Neuron (in vitro differentiated cells): Measurements from ENCODE around the gene NPHP1.
"Not testable (repeated sequence)": the region's sequence is repeated elsewhere in the genome, so short reads cannot be mapped to it uniquely, and the experiment has no call there.

Experiments
- H2AFZ ChIP-seq: one replicate; pipeline ENCODE4 v1.6.1; 2013; ENCODE audit warnings: low read depth, mild to moderate bottlenecking, inconsistent platforms, low read length, moderate library complexity
- H3K27me3 ChIP-seq: one replicate; pipeline ENCODE4 v1.6.1; 2013; ENCODE audit warnings: low read length; ENCODE audit not compliant: insufficient read depth
- H3K36me3 ChIP-seq: one replicate; pipeline ENCODE4 v1.6.1; 2013; ENCODE audit warnings: low read length; ENCODE audit not compliant: insufficient read depth
- H3K4me1 ChIP-seq: one replicate; pipeline ENCODE4 v1.6.1; 2013; ENCODE audit warnings: low read length; ENCODE audit not compliant: insufficient read depth
- H3K4me3 ChIP-seq: 2 replicates; pipeline ENCODE4 v1.5.1; 2013; ENCODE audit warnings: mild to moderate bottlenecking, low read length, moderate library complexity
- H3K9me3 ChIP-seq: one replicate; pipeline ENCODE4 v1.6.1; 2013; ENCODE audit warnings: low read length

The NPHP1 gene

DNA sequence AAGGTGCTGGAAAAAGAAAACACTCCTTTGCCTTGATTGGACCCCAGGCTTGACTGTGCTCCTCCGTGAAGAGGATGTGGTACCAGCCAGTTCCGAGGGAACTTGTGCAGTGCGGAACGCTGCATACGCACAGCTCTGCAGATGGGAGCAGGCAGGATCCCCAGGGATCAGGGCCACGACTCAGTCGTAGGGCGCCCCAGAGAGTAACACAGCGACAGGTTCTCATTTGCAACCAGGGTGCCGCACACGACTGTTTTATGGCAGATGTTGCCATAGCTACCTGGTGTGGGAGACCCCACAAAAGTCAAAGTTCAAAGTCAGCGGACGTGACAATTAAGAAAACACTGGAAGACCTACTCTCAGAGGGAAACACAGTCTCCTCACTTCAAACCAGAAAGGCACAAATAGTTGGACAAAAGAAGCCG, 90.0 kb downstream of the NPHP1 start:
- Histone ChIP-seq H3K9me3 (peaks cover 2% of the 10 kb centered on the region), H3K27me3 (peaks cover 40% of the 10 kb centered on the region), H3K36me3 (no peaks in the 10 kb centered on the region), H3K4me1 (peaks cover 11% of the 10 kb centered on the region), H3K4me3 (no peak overlapping the region), H2AFZ (peak overlapping the region; percentile 32)

DNA sequence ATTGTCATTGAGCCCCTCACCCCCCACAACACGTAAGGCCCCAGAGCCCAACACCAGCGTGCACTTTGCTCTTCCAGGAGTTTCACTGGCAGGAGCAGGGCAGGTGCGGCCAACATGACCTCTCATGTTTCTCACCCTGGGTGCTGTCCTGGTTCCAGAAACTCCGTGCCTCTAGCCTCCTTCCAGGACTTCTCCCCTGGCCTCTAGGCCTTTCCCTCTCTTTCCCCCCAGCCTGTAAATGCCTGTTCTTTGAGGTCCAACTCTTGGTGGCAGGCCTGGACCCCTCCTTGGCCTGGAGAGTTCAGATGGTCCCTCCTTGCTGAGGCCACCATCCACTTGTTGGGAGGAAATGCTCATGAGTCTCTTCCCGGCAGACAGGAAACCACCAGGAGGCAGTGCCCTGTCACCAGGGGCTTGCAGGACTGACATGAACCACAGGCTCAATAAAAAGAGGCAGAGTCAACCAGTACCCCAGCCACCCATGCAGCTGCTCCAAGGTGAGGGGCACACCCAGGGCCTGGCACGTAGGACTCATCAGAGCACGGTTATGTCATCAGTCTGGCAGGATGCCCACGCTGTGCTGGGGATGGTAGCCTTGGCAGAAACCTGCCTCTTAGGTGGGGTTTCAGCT, 90.7 kb downstream of the NPHP1 start:
- Histone ChIP-seq H3K36me3 (no peaks in the 10 kb centered on the region), H3K4me1 (peaks cover 11% of the 10 kb centered on the region), H3K27me3 (peaks cover 38% of the 10 kb centered on the region), H2AFZ (no peak overlapping the region), H3K4me3 (no peak overlapping the region), H3K9me3 (peaks cover 2% of the 10 kb centered on the region)

DNA sequence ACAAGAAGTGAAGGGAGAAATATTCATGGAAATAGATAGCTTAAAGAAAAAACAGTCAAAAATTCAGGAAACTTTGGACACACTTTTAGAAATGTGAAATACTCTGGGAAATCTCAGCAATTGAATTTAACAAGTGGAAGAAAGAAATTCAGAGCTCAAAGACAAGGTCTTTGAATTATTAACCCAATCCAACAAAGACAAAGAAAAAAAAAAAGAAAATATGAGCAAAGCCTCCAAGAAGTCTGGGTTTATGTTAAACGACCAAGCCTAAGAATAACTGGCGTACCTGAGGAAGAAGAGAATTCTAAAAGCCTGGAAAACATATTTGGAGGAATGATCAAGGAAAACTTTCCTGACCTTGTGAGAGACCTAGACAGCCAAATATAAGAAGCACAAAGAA, 96.5 kb downstream of the NPHP1 start:
- H3K27me3 ChIP-seq, H3K9me3 ChIP-seq, H3K4me3 ChIP-seq, H3K4me1 ChIP-seq, H2AFZ ChIP-seq, H3K36me3 ChIP-seq: not testable (repeated sequence)

DNA sequence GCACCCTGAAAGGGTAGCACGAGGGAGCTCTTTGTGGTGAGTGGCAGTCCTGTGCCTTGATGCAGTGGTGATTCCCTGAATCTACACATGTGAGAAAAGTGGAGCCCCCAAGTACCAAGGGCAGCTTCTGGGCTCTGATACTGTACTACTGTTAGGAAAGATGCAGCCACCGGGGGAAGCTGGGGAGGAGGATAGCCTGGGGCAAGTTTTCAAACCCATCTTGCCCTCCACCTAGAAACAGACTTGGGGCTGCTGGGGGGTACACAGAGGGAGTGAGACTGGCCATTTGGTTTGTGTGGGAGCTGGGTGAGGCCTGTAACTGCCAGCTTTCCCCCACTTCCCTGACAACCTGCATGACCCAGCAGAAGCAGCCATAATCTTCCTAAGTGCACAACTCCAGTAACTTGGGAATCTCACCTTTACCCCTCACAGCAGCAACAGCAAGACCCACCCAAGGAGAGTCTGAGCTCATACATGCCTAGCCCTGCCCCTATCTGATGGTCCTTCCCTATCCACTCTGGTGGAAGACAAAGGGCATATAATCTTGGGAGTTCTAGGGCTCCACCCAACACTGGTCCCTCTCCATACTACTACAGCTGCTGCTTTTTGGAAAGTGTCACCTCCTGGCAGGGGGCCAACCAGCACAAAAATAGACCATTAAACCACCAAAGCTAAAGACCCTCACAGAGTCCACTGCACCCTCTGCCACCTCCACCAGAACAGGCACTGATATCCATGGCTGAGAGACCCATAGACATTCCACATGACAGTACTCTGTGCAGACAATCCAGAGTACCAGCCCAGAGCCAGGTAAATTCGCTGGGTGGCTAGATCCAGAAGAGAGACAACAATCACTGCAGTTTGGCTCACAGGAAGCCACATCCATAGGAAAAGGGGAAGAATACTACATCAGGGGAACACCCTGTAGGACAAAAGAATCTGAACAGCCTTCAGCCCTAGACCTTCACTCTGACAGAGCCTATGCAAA, 97.4 kb downstream of the NPHP1 start:
- Histone ChIP-seq H3K36me3 (no peaks in the 10 kb centered on the region), H3K9me3 (no peaks in the 10 kb centered on the region), H3K4me3 (no peak overlapping the region)

DNA sequence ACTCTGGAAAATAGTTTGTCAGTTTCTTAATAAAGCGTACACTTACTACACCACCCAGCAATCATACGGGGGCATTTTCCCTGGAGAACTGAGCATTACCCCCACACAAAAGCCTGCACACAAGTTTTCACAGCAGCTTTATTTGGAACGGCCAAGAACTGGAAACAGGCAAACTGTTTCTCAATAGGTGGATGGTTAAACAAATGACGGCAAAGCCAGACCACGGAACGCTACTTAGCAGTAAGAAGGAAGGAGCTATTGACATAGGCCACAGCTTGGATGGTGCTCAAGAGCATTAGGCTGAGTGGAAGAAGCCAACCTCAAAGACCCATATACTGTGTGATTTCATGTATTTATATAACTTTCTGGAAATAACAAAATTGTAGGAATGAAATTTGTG, 98.2 kb downstream of the NPHP1 start:
- Histone ChIP-seq H3K36me3 (no peaks in the 10 kb centered on the region), H3K4me3 (no peak overlapping the region), H3K4me1 (no peaks in the 10 kb centered on the region), H3K9me3 (no peaks in the 10 kb centered on the region), H2AFZ (no peak overlapping the region), H3K27me3 (no peaks in the 10 kb centered on the region)

More for the DNA sequence above, 97.4 kb downstream of the NPHP1 start:
- Histone ChIP-seq H3K27me3 (no peaks in the 10 kb centered on the region), H3K4me1 (no peaks in the 10 kb centered on the region), H2AFZ (no peak overlapping the region)

DNA sequence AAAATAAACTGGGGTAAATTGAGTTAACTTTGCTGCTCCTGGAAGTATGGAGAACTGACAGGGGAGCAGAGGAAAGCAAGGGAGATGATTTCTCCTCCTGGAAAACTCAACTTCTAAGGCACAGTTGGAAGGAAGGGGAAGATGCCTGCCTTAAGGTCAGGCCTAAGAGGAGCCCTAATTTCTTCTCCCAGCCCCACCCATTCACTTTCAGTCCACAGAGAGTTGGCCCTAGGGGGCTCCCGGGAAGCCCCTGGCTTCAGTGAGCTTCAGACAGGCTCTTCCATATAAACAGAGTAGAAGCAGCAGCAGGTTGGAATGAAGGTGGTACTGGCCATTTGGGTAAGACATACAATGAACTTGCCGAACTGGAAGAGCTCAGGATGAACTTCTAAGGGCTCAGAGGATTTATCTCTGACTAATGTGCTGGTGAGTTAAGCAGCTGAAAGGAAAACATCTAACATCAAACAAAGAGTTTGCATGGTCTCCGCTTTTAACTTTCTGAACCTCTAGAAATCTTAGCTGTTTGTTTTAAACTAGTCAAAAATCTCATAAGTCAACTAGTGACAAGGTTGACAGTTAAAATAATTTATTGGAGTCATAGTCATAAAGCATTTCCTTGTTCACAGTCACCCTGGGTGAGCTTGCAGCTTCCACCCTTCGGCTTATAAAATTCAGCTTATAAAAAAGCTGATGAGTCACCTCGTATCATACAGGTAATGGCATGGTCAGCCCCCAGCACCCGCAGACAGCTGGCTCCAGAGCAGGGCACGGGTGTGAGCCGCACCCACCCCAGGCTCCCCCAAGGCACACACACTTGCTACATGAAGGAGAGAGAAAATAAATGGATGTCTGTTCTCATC, 99.0 kb downstream of the NPHP1 start:
- Histone ChIP-seq H3K9me3 (no peaks in the 10 kb centered on the region), H3K27me3 (no peaks in the 10 kb centered on the region), H2AFZ (no peak overlapping the region), H3K36me3 (no peaks in the 10 kb centered on the region), H3K4me3 (no peak overlapping the region), H3K4me1 (no peaks in the 10 kb centered on the region)

DNA sequence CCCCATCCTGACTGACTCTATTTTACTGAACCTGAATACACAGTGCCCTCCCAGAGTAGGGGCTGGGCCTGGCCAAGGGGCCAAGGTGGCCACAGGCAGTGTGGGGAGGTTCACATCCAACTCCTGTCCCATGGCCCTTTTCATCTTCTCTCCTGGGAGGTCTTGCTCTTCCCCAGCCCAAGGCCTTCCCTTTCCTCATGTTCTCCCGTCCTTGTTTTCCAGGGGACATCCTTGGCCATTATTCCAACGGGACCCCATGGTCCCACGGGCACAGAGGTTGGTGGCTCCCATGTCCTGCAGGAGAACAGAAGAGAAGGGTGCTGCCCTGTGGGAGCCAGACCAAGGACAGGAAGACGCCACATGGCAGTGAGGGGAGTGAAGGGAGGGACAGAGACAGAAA, 99.6 kb downstream of the NPHP1 start:
- no peak overlapping the region for H3K4me3 ChIP-seq
- H3K9me3 ChIP-seq = no peaks in the 10 kb centered on the region
- H3K36me3 ChIP-seq = no peaks in the 10 kb centered on the region
- no peaks in the 10 kb centered on the region for H3K4me1 ChIP-seq
- no peak overlapping the region for H2AFZ ChIP-seq
- no peaks in the 10 kb centered on the region for H3K27me3 ChIP-seq

DNA sequence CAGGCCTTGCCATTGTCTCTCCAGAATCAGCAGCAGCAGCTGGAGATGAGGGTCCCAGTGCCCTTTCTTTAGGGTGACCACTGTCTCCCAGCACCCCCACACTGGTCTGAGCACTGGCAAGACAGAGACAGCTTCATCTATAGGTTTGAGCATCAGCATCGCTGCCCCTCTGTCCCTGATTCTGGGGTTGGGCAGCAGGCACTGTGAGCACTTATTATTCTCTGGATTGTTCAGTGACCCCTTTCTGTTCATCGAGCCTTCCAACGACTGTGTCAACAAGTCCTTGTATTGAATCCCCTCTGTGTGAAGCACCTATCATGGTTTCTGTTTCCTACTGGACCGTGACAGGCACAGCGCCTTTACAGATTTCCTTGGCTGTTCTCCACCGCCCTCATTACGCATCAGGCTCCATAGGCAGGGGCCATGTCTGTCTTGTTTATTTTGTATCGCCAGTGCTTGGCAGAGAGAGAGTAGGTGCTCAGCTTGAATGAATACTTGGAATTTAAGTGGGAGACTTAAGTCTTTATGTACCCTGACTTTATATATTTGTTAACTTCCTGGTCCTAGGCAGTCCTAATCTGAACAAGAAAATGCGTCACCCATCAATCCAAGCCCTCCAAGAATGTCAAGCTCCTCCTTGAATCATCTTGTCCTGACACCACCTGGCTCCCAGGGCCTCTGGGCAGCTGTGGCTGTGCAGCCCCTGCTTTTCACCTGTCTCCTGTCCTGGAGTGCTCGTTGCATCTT, 100.6 kb downstream of the NPHP1 start:
- Histone ChIP-seq H3K9me3 (no peaks in the 10 kb centered on the region), H3K36me3 (no peaks in the 10 kb centered on the region), H3K4me1 (no peaks in the 10 kb centered on the region), H3K27me3 (no peaks in the 10 kb centered on the region), H2AFZ (no peak overlapping the region), H3K4me3 (no peak overlapping the region)

DNA sequence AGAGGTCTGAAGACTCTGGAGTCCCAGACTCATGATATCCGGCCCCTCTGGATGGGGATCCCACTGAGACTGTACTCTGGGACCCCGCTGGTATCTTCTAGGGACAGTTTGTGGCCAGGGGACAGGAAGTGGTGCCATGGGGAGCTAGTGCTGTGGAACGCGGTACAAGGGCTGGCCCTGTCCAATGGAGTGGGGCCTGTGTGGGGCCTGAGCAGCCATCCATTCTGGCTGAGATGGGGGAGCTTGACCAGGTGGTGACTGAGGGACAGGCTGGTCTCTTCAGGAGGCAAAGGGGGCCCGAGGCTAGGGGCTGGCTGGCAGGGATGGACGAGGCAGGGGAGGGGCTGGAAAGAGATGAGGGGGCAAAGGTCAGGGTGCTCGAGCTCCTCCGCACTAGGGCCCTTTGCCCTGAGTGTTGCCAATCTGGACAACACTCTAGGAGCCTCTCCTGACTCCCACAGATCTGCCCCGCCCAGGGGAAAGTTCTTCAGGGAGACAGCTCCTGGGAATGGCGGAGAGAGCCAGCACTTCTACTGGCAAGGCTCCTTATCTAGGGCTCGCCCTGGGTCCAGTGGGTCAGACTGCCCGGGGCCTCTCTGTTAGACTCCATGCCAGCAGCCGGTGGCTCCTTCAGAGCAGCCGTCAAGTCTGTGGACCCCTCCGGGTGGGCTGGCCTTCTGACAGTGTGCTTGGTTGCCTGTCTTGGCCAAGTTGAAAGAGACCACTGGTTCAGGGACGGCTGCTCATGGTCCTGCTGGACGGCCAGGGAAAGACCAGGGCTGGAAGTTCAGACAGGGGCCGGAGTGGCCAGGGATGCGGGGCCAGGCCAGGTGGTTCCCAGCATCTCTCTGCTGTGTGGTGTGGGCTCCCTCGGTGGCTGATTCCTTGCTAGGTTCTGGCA, 101.5 kb downstream of the NPHP1 start:
- Histone ChIP-seq H3K4me3 (no peak overlapping the region), H3K9me3 (no peaks in the 10 kb centered on the region), H2AFZ (no peak overlapping the region), H3K4me1 (no peaks in the 10 kb centered on the region), H3K36me3 (no peaks in the 10 kb centered on the region), H3K27me3 (no peaks in the 10 kb centered on the region)

DNA sequence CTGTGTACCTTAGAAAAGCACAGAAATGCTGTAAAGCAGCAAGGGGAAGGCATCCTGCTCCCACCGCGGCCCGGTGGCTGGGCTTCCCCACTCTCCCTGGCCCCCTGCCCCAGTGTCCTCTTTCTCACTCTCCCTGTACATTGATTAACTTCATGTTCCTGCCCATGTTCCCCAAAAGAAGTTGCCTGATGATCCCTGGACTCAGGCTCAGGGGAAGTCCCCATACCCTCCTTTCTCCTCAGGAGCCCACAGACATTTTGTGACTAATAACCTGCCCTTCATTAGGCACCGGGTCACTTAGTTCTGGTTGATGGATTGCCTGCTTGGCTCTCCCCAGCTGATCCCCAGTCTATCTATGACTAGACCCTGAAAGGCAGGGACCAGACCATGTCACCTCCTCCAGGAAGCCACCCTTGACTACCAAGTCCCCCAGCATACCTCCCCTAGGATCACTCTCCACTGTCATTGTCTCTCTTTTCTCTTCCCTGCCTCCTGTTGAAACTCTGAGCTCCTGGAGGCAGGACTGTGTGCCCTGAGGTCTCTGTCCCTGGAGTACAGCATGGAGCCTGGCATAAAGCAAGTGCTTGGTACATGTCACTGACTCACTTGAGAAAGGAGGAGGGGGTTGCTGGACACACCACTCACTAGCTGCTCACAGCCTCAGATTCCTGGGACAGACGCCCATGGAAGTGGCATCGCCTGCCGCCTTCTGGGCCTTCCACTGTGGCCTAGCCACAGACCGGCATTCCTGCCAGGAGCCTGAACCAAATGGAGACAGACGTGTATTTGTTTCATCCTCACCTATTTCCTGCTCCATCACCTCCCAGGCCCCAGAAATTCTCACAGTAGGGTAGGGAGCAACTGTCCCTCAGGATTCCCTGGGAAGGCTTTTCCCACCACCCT, 102.7 kb downstream of the NPHP1 start:
- no peaks in the 10 kb centered on the region for H3K9me3 ChIP-seq
- H2AFZ ChIP-seq = no peak overlapping the region
- no peaks in the 10 kb centered on the region for H3K36me3 ChIP-seq
- no peaks in the 10 kb centered on the region for H3K27me3 ChIP-seq
- no peaks in the 10 kb centered on the region for H3K4me1 ChIP-seq
- no peak overlapping the region for H3K4me3 ChIP-seq

DNA sequence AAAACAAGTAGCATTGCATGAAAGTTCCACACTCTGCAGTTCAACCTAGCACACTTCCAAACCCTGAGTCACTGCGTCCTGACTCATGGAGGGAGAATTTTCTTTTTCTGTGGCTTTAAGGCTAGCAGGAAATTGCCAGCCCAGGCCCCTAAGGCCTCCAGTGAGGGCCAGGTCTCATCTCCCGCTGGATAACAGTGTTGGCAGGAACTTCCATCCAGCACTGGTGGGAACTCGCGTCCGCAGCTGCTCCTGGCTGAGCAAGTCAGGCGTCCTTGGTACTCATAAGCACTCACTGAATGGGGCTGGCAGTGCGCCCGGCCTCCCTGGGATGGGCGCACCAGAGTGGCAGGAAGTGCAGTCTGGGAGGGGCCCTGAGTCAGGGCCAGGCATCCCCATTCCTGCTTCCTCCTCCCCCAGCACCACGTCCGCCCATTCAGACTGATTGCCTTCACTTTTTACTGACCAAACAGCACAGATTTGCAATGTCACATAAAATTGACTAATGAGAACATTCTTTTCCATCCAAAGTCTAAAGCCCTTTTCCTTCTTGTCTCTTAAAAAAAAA, 103.5 kb downstream of the NPHP1 start:
- Histone ChIP-seq H3K4me3 (no peak overlapping the region), H3K4me1 (no peaks in the 10 kb centered on the region), H3K27me3 (no peaks in the 10 kb centered on the region), H3K9me3 (no peaks in the 10 kb centered on the region), H3K36me3 (no peaks in the 10 kb centered on the region), H2AFZ (no peak overlapping the region)
